ENCODE measurements around the gene CYP46A1. TPM values are rescaled to one million over a fixed set of nuclear protein-coding genes. Genes with fewer than 3 reads are reported as not detected.

The CYP46A1 gene
- total RNA-seq, 3 donors from 2014 or later = 0.08 to 0.32 (median 0.14) TPM

DNA sequence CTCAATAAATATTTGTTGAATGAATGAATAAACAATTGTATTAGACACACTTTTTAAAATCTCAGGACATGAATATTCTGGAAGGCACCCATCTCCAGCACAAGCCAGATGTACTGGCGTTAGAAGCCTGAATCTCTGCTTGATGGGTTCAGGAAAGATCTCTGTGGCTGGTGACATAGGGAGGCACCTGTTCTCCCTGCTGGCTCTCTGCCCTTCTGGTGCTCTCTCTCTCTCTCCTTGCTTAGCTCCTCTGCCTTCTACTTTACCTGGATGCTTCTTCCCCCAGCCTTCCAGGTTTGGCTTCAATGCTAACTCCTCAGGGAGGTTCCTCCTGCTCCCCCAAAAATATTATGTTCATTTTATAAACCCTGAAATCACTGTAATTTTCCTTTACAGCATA, 1.5 kb downstream of the CYP46A1 start:
- peak overlapping the region; percentile 64 for H3K4me3 Mint-ChIP-seq
- no peaks in the 10 kb centered on the region for H3K9me3 Mint-ChIP-seq
- H3K4me1 Mint-ChIP-seq (ENCODE audit: low read depth) = peaks cover 21% of the 10 kb centered on the region
- no peaks in the 10 kb centered on the region for H3K36me3 Mint-ChIP-seq (ENCODE audit: insufficient read depth)
- DNase-seq (no peak), ATAC-seq (no peak)
- H3K27me3 Mint-ChIP-seq (ENCODE audit: low read depth) = peaks cover 34% of the 10 kb centered on the region

DNA sequence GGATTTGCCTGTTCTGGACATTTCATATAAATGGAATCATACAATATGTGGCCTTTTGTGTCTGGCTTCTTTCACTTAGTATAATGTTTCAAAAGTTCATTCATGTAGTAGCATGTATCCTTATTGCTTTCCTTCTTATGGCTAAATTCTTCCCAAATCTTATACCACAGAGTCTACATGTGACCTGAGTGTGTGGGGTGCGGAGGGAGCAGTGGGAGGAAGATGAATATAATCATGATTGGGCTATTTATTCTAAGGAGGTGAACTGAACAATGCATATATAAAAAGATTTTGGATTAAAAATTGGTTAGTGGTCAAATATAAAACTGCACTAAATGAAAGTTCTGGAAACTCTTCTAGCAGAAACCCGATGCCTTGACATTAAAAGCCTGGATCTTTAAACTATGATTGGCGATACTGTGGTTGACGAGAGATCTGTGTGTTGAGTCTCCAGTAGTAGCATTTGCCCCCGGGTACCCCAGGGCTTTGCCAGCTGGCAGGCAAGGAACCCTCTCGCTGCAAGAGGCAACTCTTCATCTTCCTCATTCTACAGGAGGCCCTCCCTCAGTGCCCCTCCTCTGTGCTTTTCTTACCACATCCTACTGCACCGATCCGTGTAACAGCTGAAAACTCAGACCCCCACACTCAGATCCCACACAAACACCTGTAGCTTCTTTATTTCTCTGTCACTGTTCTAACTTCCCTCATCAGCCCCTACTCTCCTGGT, 2.6 kb downstream of the CYP46A1 start:
- ATAC-seq = no peak
- peak; percentile 1 for DNase-seq
- Mint-ChIP-seq H3K9me3 (no peaks in the 10 kb centered on the region), H3K27me3 (ENCODE audit: low read depth) (peaks cover 41% of the 10 kb centered on the region), H3K4me3 (no peak overlapping the region), H3K36me3 (ENCODE audit: insufficient read depth) (no peaks in the 10 kb centered on the region), H3K4me1 (ENCODE audit: low read depth) (peaks cover 21% of the 10 kb centered on the region)

DNA sequence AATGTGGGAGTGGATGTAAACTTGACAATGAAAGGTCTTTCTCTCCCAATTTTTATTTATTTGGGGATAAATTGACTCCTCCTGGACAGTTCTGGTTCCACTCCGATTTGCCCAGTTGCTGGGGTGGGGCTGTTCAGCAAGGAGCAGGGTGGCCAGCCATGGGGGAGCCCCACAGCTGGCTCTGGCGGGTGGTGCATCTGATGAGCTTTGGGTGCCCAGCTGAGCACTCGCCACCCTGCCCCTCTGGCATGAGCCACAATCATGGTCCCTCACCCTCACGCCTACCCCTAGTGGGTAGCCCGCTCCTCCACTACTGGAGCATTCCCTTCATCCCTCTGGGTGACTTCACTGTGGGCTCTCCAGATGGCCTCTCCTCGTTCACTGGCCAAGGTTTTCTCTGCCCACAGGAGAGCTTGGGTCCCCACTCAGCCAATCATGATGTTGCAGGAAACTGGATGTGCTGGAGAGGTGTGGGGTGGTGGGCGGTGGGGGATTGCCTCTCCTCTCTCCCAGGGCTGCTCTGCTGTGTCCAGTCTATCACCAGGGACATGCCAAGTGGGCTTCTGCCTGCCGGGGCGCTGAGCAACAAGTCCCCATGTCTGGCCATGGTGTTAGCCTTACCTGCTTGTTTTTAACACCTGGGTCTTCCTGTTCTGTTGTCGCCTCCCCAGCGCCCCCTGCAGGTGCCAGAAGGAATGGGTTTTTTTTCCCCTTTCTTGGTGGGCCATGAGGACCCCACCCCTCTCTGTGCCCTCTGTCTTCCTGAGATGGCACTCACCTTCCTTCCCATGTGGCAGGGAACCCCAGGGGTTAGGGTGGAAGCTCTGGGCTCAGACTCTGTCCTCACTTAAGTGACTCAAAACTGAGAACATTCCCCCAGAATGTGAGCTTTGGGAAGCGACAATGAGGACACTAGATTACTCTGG, 3.4 kb downstream of the CYP46A1 start:
- Mint-ChIP-seq H3K4me3 (no peak overlapping the region), H3K27me3 (ENCODE audit: low read depth) (peaks cover 46% of the 10 kb centered on the region), H3K4me1 (ENCODE audit: low read depth) (peaks cover 20% of the 10 kb centered on the region), H3K36me3 (ENCODE audit: insufficient read depth) (no peaks in the 10 kb centered on the region), H3K9me3 (no peaks in the 10 kb centered on the region)
- ATAC-seq (no peak), DNase-seq (peak; percentile 24)

DNA sequence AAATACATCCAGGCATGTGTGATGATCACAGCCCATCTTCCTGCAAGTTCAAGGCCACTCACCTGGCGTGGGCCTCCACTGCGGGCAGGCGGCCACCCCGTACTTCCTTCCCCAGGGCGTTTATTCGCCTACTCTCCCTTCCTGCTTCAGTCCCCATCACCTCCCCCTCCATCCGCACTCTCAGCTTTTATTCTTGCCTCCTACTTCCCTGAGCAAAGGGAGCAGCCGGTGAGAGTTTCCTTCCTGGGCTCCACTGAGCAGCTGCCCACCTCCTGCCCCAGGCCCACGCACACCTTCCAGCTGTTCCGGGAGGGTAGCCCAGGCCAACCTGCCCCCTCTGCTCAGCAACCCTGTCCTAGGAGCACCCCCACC, 4.1 kb downstream of the CYP46A1 start:
- DNase-seq (no peak), ATAC-seq (no peak)
- Mint-ChIP-seq H3K9me3 (no peaks in the 10 kb centered on the region), H3K27me3 (ENCODE audit: low read depth) (peaks cover 46% of the 10 kb centered on the region), H3K4me1 (ENCODE audit: low read depth) (peaks cover 18% of the 10 kb centered on the region), H3K36me3 (ENCODE audit: insufficient read depth) (no peaks in the 10 kb centered on the region), H3K4me3 (peak overlapping the region; percentile 24)

DNA sequence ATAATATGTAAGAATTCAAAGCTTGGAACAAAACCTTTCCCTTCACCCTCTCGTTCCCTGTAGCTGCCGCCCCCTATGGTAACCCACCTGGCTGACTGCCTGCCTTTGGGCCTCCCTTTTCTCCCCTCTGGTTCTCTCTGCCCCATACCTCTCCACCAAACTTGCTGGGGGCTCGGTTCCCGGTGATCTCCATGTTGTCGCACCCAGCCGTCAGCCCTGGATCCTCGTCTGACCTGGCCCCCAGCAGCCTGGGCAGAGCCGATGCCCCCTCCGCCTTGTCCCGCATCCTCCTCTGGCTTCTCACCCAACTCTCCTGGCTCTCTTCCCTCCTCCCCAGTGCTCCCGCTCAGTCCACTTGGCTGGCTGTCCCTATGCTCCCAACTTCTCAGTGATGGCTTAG, 4.5 kb downstream of the CYP46A1 start:
- DNase-seq (no peak), ATAC-seq (no peak)
- peaks cover 46% of the 10 kb centered on the region for H3K27me3 Mint-ChIP-seq (ENCODE audit: low read depth)
- no peaks in the 10 kb centered on the region for H3K9me3 Mint-ChIP-seq
- no peaks in the 10 kb centered on the region for H3K36me3 Mint-ChIP-seq (ENCODE audit: insufficient read depth)
- H3K4me3 Mint-ChIP-seq = no peak overlapping the region
- H3K4me1 Mint-ChIP-seq (ENCODE audit: low read depth) = peaks cover 18% of the 10 kb centered on the region

DNA sequence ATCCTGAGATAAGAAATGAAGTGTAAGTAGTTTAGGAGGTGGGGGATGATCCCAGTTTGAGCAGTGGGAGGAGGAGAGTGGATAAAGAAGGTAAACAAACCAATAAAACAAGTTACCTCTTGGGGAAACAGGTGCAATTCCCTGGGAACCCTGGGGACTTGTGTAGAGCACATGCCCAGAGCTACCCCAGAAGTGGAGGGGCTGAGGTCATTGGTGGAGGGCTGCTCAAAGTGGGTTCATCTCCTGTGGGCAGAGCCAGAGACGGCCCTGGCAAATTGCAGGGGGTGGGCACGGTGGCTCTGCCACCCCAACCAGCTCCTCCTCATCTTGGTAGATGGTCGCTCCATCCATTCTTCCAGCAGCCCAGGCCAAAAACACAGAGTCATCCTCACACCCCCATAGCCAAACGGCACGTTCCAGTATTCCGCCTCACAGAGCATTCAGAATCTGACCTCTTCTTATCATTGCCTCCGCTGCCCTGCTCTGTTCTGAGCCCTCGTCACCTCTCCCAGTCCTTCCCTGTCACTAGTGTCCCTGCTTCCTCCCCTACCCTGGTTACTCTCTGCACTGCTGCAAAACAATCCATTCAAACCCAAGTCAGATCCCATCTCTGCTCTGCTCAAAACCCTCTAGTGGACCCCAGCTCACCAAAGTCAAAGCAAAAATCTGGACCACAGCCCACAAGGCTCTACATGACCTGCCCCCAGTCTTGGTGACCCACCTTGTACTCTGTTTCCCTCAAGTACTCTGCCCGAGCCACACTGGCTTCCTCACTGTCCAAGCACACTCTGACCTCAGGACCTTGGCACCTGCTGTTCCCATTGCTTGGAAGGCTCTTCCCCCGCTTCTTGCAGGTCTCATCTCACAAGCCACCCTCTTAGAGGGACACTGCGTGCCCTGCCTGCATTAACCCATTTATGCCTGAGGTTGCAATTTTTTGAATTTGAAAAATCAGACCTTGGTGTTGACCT, 5.5 kb downstream of the CYP46A1 start:
- ATAC-seq (no peak), DNase-seq (no peak)
- no peak overlapping the region for H3K4me3 Mint-ChIP-seq
- peaks cover 46% of the 10 kb centered on the region for H3K27me3 Mint-ChIP-seq (ENCODE audit: low read depth)
- peaks cover 16% of the 10 kb centered on the region for H3K4me1 Mint-ChIP-seq (ENCODE audit: low read depth)
- H3K36me3 Mint-ChIP-seq (ENCODE audit: insufficient read depth) = no peaks in the 10 kb centered on the region
- no peaks in the 10 kb centered on the region for H3K9me3 Mint-ChIP-seq

DNA sequence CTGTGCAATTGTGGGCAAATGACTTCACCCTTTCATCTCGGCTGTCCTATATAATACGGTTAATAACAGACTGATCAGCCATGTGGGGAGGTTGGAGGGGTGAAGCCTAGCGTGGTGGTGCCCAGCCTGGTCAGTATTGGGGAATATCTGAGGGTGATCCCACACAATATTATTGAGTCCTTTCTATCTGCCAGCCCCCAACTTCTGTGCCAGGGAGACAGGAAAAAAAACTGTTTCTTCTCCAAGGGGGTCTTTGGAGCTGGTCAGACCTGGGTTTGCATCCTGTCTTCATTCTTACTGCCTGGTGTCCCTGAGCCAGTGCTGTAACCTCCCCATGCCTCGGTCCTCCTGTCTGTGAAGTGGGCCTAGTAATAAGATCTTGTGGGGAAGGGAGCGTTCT, 6.5 kb downstream of the CYP46A1 start:
- H3K27me3 Mint-ChIP-seq (ENCODE audit: low read depth) = peaks cover 44% of the 10 kb centered on the region
- DNase-seq (no peak), ATAC-seq (no peak)
- no peak overlapping the region for H3K4me3 Mint-ChIP-seq
- peaks cover 14% of the 10 kb centered on the region for H3K4me1 Mint-ChIP-seq (ENCODE audit: low read depth)
- no peaks in the 10 kb centered on the region for H3K9me3 Mint-ChIP-seq
- H3K36me3 Mint-ChIP-seq (ENCODE audit: insufficient read depth) = no peaks in the 10 kb centered on the region

DNA sequence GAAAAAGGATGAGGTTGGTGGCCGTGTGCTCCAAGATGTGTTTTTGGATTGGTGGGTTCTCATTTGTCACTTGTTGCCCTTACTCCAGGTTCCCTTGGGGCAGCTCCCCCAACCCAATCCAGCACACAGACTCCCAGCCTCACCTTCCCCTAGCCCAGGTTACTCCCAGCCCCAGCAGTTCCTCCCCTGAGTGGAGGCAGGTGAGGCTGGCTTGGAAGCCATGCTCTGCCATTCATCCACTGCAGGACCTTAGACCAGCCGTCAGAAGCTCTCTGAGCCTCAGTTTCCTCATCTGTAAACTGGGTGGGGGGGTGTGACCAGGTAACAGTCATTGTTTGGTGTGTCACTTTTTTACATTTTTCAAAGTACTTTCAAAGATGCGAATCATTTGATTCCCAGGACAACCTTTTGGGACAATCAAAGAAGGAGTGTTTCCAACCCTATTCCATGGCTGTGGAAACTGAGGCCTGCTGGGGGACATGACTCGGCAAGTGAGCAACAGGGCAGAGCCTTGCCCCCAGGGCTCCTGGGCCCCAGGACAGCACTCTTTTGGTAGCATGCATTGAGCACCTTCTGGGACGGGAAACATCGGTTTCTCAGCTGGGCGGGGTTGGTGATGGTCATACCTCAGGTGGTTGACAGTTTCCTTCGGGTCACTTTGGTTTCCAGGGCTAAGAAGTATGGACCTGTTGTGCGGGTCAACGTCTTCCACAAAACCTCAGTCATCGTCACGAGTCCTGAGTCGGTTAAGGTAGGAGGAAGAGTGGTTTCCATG, 7.2 kb downstream of the CYP46A1 start:
- DNase-seq (no peak), ATAC-seq (no peak)
- peaks cover 14% of the 10 kb centered on the region for H3K4me1 Mint-ChIP-seq (ENCODE audit: low read depth)
- H3K36me3 Mint-ChIP-seq (ENCODE audit: insufficient read depth) = no peaks in the 10 kb centered on the region
- no peaks in the 10 kb centered on the region for H3K9me3 Mint-ChIP-seq
- no peak overlapping the region for H3K4me3 Mint-ChIP-seq
- peaks cover 42% of the 10 kb centered on the region for H3K27me3 Mint-ChIP-seq (ENCODE audit: low read depth)

DNA sequence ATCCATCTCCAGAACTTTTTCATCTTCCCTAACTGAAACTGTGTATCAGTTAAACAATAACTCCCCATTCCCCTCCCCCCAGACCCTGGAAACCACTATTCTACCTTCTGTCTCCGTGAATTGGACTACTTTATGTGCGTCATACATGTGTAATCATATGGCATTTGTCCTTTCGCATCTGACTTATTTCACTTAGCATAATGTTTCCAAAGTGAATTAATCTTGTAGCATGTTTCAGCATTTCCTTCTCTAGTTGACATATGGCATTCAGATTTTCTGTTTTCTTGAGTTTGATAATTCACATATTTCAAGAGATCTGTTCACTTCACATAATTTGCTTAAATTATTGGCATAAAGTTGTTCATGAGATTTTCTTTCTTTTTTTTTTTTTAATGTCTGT, 9.8 kb downstream of the CYP46A1 start:
- Mint-ChIP-seq H3K4me3 (no peak overlapping the region), H3K4me1 (ENCODE audit: low read depth) (peaks cover 1% of the 10 kb centered on the region), H3K27me3 (ENCODE audit: low read depth) (peaks cover 27% of the 10 kb centered on the region), H3K9me3 (no peaks in the 10 kb centered on the region), H3K36me3 (ENCODE audit: insufficient read depth) (no peaks in the 10 kb centered on the region)
- ATAC-seq (no peak), DNase-seq (no peak)

DNA sequence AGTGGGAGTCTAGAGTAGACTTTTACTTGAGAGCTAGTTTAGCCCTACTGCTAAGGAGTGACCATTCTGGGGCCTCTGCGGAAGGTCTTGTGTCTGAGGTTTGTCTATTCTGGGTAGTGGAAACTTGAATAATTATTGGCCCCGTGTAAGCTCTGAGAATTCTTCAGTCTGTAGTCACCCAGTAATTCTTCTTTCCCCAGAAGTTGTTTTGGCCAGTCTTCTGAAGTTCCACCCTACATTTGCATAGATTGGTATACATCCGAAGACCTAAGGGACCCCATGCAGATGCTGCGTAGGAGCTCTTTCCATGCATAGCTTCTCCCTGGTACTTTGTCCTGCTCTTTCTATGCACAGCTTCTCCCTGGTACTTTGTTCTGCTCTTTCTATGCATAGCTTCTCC, 12.8 kb downstream of the CYP46A1 start:
- Mint-ChIP-seq H3K36me3 (ENCODE audit: insufficient read depth) (peaks cover under 1% of the 10 kb centered on the region), H3K27me3 (ENCODE audit: low read depth) (peaks cover 5% of the 10 kb centered on the region), H3K4me1 (ENCODE audit: low read depth) (peaks cover 5% of the 10 kb centered on the region), H3K9me3 (peaks cover under 1% of the 10 kb centered on the region), H3K4me3 (no peak overlapping the region)
- no peak for DNase-seq
- no peak for ATAC-seq

DNA sequence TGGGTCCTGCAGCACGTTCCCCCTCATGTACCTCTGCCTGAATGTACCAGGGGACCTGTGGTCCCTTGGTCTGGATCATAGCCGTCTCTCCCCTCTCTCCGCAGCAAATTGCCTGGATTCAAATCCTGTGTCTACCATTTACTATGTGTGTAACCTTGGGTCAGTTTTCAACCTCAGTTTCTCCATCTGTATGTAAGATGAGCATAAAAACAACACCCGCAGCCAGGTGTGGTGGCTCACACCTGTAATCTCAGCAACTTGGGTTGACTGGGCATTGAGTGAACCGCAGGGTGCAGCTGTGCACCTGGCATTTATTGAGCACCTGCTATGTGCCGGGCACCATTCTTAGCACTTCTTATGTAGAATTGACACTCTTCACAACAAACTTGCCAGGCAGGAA, 14.1 kb downstream of the CYP46A1 start:
- Mint-ChIP-seq H3K27me3 (ENCODE audit: low read depth) (peaks cover 6% of the 10 kb centered on the region), H3K4me1 (ENCODE audit: low read depth) (peaks cover 5% of the 10 kb centered on the region), H3K4me3 (no peak overlapping the region), H3K9me3 (peaks cover 10% of the 10 kb centered on the region), H3K36me3 (ENCODE audit: insufficient read depth) (peaks cover 8% of the 10 kb centered on the region)
- DNase-seq = no peak
- ATAC-seq = no peak

DNA sequence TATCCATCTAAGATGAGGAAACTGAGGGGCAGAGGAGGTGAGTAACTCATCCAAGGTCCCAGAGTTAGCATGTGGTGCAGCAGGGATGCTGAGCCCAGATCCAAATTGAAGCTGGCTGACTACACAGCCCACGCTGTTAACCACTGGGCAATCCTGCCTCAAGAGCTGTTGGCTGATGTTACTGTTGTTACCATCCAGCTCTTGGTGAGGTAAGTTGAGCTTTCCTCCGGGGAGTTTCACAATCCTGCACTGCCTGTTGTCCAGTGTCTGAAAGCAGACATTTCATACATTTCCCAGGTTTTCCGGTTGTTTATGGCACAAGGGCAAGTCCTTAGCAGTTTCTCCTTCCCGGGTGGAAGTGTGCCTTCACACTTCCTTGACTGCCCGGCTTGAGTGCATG, 14.5 kb downstream of the CYP46A1 start:
- ATAC-seq (no peak), DNase-seq (no peak)
- Mint-ChIP-seq H3K4me1 (ENCODE audit: low read depth) (peaks cover 5% of the 10 kb centered on the region), H3K9me3 (peaks cover 14% of the 10 kb centered on the region), H3K36me3 (ENCODE audit: insufficient read depth) (peaks cover 12% of the 10 kb centered on the region), H3K27me3 (ENCODE audit: low read depth) (peaks cover 10% of the 10 kb centered on the region), H3K4me3 (no peak overlapping the region)

DNA sequence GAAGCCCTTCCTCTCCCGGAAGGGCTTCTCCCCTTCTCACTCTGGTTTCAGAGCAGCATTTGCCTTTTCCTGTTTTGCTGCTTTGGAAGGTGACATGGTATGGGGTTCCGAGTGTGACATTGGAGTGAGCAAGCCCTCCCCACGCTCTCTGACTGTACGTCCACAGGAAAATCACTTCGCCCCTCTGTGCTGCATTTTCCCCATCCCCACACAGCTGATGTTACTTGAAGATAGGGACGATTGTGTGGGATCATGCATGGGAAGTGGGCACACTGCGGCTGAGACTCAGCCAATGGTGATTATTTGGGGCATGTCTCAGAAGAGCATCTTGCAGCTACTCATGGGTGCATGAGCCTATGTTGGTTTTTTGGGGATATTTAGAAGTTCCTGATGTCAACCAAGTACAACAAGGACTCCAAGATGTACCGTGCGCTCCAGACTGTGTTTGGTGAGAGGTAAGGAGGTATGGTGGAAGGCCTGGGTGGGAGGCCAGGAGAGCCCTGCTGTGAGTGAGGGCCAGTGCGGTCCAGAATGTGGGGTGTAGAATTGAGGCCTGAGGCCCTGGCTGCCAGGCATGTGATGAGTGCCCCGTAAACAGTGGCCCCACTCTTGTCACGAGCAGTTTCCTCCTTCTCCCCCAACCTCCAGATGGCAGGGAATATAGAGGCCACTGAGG, 15.1 kb downstream of the CYP46A1 start:
- peaks cover 19% of the 10 kb centered on the region for H3K9me3 Mint-ChIP-seq

More for the DNA sequence above, 15.1 kb downstream of the CYP46A1 start:
- Mint-ChIP-seq H3K36me3 (ENCODE audit: insufficient read depth) (peaks cover 12% of the 10 kb centered on the region), H3K4me3 (no peak overlapping the region), H3K27me3 (ENCODE audit: low read depth) (peaks cover 10% of the 10 kb centered on the region), H3K4me1 (ENCODE audit: low read depth) (peaks cover 5% of the 10 kb centered on the region)
- no peak for ATAC-seq
- no peak for DNase-seq

All from activated T-cell treated with anti-CD3 and anti-CD28 coated beads, Interleukin-2, amount 50 U/mL, for 4 hours (primary cell).